ENCODE data around the gene TAF1C.

TAF1C gene

DNA sequence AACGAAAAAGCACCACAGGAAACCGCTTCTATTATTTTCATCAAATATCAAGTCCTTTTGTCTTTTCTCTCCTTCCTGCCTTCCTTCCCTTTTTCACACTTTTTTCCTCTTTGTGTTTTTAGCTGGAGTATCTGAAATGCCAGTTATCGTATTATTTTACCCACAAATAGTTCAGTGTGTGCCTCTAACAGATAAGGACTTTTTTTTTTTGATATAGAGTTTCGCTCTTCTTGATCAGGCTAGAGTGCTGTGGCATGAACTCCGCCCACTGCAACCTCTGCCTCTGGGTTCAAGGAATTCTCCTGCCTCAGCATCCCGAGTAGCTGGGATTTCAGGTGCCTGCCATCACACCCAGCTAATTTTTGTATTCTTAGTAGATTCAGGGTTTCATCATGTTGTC lies 31.1 kb downstream of the TAF1C start:
- no peak for DNase-seq

DNA sequence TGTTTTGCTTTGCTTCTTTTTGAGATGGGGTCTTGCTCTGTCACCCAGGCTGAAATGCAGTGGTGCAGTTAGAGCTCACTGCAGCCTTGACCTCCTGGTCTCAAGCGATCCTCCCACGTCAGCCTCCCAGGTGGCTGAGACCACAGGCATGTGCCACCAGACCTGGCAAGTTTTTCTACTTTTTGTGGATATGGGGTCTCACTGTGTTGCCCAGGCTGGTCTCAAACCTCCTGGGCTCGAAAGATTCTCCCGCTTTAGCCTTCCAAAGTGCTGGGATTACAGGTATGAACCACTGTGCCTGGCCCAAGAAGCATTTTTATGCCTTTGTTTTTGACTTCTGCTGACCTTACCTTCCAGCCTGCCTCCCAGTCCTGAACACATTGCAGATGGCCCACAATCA lies 31.6 kb downstream of the TAF1C start:
- DNase-seq = no peak

DNA sequence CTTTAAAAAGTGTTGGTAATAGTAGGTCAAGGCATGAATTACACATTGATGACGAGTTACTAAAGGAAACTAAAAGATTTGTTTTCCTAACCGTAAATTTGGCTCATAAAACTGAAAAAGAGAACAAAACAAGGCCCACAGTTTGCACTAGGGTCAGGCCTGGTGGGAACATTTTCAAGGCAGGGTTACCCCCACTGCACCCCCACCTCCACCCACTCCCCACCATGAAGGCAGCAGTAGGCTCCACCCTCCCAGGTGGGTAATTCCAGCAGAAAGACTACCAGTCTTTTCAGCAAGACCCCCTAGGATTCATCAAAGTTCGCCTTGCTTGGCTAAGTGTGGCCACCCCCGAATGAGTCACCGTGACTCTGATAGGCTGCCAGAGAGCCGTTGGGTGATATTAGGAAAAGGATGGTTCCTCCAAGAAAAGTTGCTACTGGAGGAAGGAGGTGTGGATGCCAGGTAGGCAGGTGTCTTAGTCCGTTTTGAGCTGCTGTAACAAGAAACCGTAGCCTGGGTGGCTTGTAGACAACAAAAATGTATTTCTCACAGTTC lies 33.1 kb downstream of the TAF1C start:
- no peak for DNase-seq

DNA sequence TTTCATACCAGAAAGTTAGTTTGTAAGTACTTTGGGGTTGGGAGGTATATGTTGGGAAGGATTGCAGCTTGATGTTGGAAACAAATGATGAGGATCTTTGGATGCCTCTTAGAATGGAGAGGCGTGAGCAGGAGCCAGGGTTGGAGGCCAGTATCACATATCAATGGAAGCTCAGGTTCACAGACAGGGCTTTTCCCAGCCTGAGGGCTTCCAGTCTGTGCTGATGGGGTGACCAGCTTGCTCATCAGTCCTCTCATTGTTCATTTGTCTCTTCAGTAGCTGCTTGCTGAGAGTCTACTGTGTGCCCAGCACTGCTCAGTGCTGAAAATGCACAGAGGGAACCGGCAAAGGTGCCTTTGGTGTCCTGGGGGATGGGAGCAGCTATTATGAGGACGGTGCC lies 35.9 kb downstream of the TAF1C start:
- no peak for DNase-seq

DNA sequence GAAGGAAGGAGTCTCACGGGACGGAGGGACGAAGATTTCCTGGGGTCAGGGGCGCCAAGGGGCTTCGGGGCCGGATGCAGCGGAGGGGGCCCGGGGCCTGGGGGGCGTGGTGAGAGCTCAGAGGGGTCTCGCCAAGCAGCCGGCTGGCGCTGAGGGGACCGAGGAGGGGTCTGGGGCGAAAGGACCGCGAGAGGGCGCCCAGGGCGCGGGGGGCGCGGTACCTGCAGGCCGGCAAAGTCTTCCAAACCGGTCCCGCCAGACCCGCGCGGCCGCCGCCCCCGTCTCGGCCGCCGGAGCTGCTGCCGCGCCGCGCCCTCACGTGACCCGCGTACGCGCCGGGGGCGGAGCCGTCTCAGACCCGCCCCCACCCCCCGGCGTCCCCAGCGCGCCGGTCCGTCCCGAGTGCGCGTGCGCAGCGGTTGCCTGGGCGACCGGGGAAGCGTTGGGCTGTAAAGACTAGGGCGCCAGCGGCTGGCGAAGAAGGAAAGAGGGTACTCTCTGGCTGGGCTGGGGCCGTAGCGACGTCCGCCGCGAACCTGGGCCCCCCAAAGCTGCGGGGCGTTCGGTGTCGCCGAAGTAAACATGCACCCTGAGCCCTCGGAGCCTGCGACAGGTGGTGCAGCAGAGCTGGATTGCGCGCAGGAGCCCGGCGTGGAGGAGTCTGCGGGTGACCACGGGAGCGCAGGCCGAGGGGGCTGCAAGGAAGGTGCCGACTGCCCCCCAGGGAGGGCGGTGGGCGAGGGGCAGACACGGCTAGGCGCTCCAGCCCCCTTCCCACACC lies 41.8 kb downstream of the TAF1C start, which contains the start of the genes DNAAF1 and HSDL1:
Gene DNAAF1 (plus strand): TSS at position 450 of the 781 bp plus-strand sequence. CDS start 133 bp downstream, at position 583.
Gene HSDL1 (minus strand): TSS at position 319 of the 781 bp plus-strand sequence. CDS start 13,856 bp downstream, outside the sequence.
- peak; percentile 94 for DNase-seq

DNA sequence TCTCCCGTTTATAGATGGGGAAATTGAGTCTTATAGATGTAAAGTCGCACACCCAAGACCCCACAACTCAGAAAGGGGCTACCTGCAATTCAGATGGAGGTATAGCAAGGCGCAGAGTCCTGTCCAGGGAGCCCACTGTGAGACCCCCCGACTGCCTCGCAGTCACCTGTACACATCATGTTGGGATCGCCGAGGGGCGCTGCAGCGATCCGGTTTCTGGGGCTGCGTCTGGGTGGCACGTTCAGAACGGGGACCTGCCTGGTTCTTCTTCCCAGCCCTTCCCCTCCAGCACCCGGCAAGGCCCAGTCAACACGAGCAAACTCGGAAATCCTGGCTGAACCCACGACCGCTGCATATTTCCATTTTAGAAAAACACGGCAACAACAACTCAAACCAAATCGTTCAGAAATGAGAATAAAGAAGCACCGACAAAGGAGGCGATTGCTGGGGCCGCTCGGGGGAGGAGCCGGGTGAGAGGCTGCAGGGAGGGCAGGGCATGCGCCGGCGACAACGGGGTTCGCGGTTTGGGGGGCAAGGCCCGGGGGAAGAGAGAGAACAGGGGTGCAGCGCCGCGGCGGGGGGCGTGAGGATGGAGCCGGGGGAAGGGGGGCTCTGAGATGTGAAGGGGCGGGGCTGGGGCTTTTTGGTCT lies 42.5 kb downstream of the TAF1C start:
- DNase-seq = peak; percentile 77

DNA sequence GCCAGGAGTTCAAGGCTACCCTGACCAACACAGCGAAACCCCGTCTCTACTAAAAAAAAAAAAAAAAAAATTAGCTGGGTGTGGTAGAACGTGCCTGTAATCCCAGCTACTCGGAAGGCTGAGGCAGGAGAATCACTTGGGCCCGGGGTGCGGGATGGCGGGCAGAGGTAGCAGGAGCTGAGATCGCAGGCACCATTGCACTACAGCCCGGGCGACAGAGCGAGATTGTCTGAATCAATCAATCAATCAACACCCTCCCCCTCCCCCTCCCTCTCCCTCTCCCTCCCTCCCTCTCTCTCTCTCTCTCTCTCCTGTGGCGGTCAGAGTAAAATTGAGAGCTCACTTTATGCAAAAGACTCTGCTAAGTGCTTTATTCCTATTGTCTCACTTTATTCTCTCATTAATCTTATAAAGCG lies 43.1 kb downstream of the TAF1C start:
- DNase-seq = peak; percentile 62

DNA sequence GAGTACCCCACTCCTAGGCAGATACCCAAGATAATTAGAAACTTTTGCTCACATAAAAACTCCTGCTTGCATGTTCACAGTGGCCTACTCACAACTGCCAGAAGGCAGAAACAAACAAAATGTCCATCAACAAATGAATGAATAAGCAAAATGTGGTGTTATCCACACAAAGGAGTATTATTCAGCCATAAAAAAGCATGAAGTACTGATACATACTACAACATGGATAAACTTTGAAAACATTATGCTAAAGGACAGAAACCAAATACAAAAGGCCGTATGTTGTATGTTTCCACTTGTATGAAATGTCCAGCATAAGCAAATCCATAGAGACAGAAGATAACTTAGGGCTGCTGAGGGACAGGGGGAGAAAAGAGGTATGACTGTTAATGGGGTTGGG lies 43.8 kb downstream of the TAF1C start:
- no peak for DNase-seq

DNA sequence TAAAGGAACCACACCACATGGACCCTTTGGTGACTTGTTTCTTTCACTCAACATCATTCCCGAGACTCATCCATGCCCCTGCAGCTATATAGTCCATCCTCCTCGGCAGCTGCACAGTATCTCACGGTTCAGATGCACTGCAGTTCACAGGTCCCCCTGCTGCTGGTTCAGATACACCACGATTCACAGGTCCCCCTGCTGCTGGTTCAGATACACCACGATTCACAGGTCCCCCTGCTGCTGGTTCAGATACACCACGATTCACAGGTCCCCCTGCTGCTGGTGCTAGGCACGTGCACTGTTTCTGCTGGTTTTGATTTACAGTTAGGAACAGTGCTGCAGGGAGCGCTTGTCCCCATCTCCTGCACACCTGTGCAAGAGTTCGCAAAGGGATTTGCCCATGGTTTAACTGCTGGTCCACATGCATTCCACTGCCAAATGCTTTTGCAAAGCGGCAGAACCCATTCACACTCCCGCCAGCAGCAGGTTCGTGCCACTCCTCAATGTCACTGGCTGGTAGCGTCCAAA lies 45.6 kb downstream of the TAF1C start:
- DNase-seq = no peak

DNA sequence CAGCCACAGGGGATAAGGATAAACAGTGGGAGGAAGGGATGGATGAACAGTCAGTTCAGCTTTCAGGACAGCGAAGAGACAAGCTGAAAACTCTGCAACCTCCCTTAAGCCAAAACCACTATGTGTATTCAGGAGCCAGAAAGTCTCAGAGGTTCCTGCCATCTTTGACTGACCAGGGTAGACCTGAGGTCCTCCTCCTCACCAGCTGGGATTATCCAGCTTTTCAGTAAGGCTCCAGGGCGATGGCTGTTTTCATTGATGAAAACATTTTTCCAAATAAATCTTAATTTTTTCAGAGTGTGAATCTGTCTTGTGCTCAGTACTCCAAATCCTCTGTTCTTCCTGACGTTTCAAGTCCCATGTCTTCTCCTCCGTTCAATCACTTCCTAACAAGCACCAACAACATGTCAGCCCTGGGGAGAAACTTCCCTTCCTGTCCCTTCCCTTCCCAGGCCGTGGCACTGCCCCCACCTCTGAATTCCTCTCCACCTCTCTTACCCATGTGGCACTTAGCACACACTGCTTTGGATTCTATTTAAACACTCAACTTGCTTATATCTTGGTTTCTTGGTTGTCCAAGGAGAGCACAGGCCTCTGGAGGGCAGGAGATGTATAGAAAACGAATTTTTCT lies 47.1 kb downstream of the TAF1C start:
- DNase-seq = no peak

DNA sequence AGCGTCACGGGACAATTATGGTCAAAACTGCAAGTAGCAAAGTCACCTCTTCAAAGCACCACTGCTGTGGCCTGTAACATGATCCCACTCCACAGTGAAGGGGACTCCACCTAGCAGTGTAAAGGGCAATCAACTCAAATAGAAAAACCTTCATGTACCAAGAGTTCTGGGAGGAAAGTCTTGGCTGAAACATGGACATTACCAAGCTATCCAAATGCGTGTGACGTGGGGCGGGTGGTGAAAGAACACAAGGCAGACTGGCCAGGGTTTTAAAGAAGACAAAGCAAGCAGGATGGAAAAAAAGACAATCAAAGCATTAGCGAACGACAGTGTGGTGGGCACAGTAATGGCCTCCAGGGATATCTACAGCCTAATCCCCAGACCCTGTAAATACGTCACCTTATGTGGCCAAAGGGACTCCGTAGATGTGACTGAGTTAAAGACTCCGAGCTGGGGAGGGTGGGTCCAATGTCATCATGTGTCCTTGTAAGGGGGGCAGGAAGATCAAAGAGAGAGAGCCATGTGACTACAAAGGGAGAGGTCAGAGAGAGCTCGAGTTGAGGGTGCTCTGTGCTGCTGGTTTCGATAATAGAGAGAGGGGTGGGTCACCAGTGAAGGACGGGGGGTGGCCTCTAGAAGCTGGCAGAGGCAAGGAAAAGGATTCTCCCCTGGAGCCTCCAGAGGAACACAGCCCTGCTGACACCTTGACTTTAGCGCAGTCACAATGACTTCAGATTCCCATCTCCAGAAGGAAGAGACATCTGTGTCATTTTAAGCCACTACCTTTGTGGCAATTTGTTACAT lies 47.8 kb downstream of the TAF1C start:
- peak; percentile 49 for DNase-seq

DNA sequence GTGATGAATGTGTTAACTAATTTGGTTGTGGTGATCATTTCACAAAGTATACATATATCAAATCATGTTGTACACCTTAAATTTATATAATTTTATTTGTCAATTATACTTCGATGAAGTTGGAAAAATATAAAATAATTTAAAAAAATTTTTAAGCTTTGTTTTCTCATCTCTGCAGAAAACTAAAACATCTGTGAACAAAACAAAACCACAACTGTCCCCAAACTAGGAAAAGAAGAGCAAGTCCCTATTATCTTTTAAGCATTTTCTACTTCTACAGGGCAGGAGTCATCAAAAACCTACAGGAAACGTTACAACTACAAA lies 48.4 kb downstream of the TAF1C start:
- no peak for DNase-seq

DNA sequence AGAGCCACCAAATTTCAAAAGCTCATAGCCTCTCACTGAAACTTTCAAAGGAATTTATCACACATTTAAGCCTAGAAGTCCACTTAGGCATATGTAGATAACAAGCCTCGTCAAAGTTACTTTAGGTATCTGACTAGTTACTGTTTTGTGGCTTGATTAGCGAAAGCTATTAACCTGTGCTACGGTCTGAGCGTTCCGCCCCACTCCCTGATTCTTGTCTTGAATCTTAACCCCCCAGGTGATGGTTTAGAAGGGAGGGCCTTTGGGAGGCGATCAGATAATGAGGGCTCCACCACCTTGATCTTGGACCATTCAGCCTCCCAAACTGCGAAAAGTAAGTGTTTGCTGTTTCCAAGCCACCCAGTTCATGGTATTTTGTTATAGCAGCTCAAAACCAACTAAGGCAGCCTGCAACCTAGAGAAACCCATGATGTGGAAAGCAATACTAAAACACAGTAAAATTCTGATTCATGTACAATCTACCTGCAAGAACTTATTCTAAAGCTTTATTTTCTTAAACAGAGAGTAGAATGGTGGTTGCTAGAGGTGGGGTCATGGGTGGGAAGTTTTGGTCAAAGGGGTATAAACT lies 49.0 kb downstream of the TAF1C start:
- DNase-seq = no peak

DNA sequence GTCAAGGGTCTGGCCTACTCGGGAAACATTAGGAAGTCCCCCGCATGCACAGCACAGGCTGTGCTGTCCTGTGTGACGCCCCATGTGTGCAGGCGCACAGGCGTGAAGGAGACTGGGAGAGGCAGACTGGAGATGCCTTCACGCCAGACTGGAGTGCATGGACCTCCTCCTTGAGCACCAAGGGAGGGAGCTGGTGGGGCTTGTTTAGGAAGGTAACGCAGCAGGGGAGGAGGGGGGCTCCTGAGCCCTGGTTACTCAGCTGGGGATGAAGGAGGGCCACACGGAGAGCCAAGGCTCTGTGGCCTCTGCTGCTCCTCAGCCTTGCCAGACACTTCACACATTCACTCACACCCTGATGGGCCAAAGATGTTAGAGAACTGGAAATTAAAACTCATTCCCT lies 49.6 kb downstream of the TAF1C start:
- no peak for DNase-seq

DNA sequence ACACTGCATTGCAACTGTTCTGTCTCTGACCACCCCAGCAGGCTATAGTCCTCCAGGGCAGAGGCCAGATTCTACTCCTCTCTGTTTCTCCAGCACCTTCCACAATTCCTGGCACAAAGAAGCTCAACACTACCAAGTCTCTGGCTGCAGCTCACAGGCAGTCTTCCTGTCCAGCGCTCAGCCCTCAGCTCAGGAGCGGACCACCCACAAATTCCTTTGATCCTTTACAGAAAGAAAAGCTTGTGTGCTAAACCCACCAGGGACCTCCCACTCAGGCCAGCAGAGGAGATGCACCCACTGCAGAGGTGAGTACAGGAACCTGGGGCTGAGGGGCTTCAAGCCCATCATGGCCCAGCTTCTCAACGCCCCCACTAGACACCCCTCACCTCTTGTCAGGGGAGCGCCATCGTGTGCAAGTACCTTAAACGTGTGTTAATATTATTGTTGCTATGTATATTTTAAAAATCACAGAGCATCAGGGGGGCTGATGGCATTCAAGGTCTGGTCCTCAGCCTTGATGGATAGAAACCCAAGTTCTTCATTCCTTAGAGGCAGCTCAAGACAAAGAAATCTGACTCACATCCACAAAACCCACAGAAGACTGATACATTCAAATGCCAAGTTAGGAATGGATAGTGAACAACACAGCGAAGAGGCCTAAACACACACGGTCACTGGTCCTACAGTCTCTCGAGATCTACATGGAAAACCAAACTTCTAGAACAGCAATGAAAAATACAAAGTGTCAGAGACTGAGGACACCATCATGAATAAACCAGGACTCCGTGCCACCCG lies 50.3 kb downstream of the TAF1C start:
- no peak for DNase-seq

DNA sequence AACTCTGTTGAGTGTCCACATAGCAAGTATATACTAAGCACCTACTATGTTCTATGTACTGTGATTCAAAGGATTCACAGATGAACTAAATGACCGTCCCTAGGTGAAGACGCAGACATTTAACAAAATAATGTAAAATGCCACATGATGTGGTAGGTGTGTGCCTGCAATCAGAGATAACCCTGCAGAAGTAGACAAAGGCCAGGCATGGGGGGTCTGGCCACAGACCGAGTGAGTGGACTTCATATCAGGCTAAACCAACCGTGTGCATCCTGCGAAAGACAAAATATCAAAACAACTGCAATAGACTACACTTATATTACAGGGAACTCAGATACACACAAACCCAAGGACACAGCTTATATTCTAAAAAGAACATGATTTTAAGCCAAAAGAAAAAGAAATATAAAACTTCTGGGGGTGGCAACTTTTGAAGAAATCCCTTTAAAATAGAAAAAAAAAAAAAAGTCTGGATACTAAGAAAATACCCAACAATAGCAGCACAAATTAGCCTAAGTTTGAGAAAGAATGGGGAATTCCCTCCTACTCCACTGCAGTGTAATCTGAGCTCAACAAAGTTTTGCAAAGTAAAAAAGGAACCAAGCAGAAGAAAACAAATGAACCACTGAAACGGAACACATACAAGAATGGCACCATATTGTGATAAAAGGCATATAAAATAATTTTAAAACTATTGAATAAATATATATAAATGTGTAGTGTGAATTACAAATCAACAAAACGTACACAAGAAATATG lies 54.2 kb downstream of the TAF1C start:
- no peak for DNase-seq

DNA sequence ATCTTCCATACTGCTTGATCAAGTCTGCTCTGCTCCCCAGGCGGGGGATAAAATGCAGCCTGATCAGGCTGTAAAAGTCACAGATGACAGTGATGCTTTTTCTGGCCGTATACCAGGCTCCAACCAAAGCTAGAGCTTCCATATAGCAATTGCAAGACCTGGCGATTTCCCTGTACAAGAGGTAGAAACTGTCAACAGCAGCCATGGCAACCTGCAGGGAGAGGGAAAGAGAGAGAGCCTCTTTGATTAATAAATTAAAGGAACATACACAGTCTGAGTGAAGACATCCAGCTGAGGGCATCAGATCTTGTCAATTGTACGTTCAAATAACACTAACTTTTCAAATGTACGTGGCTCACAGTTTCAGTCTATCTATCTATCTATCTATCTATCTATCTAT lies 55.7 kb downstream of the TAF1C start:
- no peak for DNase-seq

Data from retina (tissue), 1 donor.